Activated CD8-positive, alpha-beta memory T cell treated with anti-CD3 and anti-CD28 coated beads, Interleukin-2, amount 50 U/mL, for 24 hours (primary cell): ENCODE results near the gene TNRC18.
"Not testable (repeated sequence)": the region's sequence is repeated elsewhere in the genome, so short reads cannot be mapped to it uniquely, and the experiment has no call there.

Source experiments
- DNase-seq: peaks from one replicate; pipeline ENCODE4 v3.0.0-alpha.2; 2020; ENCODE audit errors: extremely low read depth

The TNRC18 gene

GRCh38 chr7:5294169-5294987, 129.3 kb downstream of the TNRC18 start:
- DNase-seq, result no peak

- DNase-seq, result not testable (repeated sequence)
Observed at GRCh38 chr7:5291711-5292335, 131.8 kb downstream of the TNRC18 start.

- DNase-seq, result no peak
Observed at GRCh38 chr7:5291301-5291700, 132.3 kb downstream of the TNRC18 start.

GRCh38 chr7:5289355-5289754, 134.3 kb downstream of the TNRC18 start:
- DNase-seq, result no peak

GRCh38 chr7:5288560-5288959, 135.1 kb downstream of the TNRC18 start:
- not testable (repeated sequence) for DNase-seq

GRCh38 chr7:5287802-5288201, 135.8 kb downstream of the TNRC18 start:
- no peak for DNase-seq

- DNase-seq, result not testable (repeated sequence)
Observed at GRCh38 chr7:5287373-5287772, 136.3 kb downstream of the TNRC18 start.

- no peak for DNase-seq
Observed at GRCh38 chr7:5286933-5287332, 136.7 kb downstream of the TNRC18 start.

GRCh38 chr7:5284304-5285281, 139.0 kb downstream of the TNRC18 start:
- DNase-seq, result no peak

GRCh38 chr7:5283421-5284303, 140.0 kb downstream of the TNRC18 start:
- no peak for DNase-seq

- no peak for DNase-seq
Observed at GRCh38 chr7:5282543-5283316, 140.9 kb downstream of the TNRC18 start, which contains the start of gene SLC29A4. Gene SLC29A4 (plus strand): TSS chr7:5282943. CDS start chr7:5287817, 4,874 bp downstream.

GRCh38 chr7:5281598-5282500, 141.8 kb downstream of the TNRC18 start:
- not testable (repeated sequence) for DNase-seq

GRCh38 chr7:5279734-5280133, 143.9 kb downstream of the TNRC18 start:
- no peak for DNase-seq

GRCh38 chr7:5278766-5279165, 144.9 kb downstream of the TNRC18 start:
- no peak for DNase-seq

GRCh38 chr7:5276611-5277010, 147.0 kb downstream of the TNRC18 start:
- DNase-seq, result no peak

GRCh38 chr7:5276123-5276522, 147.5 kb downstream of the TNRC18 start:
- DNase-seq, result not testable (repeated sequence)

- DNase-seq, result not testable (repeated sequence)
Observed at GRCh38 chr7:5275510-5275909, 148.1 kb downstream of the TNRC18 start.

- DNase-seq, result not testable (repeated sequence)
Observed at GRCh38 chr7:5274985-5275431, 148.6 kb downstream of the TNRC18 start.

GRCh38 chr7:5274441-5274840, 149.2 kb downstream of the TNRC18 start:
- DNase-seq, result no peak
